ENCODE measurements around the gene MLLT6.
A peak's percentile ranks its signal among the peaks of the same experiment; 100 is the strongest.

DNA sequence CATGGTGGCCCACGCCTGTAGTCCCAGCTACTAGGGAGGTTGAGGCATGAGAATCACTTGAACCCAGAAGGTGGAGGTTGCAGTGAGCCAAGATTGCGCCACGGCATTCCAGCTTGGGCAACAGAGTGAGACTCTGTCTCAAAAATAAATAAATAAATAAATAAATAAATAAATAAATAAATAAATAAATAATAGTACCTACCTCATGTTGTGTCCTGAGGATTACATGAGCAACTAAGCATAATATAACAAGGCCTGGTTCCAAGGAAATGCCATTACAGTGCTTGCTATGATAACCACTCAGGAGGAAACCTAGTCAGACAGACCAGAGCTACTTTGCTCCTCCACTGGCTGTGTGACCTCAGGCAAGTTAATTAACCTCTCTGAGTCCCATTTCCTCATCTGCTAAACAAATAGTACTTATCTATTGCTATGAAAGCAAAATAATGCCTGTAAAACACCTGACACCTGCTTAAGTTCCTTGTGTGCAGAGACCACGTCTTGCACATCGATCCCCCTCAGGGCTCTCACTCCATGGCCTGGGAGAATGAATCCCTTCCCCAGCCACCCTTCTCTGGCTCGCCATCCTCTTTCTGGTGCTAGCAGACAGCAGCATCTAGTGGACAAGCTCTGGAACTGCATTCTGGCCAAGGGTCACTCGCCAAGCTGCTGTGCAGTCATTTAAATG, 37.8 kb upstream of the MLLT6 start:
- TF ChIP-seq, protein P1, sequence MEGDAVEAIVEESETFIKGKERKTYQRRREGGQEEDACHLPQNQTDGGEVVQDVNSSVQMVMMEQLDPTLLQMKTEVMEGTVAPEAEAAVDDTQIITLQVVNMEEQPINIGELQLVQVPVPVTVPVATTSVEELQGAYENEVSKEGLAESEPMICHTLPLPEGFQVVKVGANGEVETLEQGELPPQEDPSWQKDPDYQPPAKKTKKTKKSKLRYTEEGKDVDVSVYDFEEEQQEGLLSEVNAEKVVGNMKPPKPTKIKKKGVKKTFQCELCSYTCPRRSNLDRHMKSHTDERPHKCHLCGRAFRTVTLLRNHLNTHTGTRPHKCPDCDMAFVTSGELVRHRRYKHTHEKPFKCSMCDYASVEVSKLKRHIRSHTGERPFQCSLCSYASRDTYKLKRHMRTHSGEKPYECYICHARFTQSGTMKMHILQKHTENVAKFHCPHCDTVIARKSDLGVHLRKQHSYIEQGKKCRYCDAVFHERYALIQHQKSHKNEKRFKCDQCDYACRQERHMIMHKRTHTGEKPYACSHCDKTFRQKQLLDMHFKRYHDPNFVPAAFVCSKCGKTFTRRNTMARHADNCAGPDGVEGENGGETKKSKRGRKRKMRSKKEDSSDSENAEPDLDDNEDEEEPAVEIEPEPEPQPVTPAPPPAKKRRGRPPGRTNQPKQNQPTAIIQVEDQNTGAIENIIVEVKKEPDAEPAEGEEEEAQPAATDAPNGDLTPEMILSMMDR (IDR thresholded peaks at IDR 0.05) = peak; percentile 99
- TF ChIP-seq ZFX (IDR thresholded peaks at IDR 0.05; ENCODE audit: borderline replicate concordance) = no peak

All from 22Rv1 (cell line).